Measurements from ENCODE around the gene NPIPB6.

DNA sequence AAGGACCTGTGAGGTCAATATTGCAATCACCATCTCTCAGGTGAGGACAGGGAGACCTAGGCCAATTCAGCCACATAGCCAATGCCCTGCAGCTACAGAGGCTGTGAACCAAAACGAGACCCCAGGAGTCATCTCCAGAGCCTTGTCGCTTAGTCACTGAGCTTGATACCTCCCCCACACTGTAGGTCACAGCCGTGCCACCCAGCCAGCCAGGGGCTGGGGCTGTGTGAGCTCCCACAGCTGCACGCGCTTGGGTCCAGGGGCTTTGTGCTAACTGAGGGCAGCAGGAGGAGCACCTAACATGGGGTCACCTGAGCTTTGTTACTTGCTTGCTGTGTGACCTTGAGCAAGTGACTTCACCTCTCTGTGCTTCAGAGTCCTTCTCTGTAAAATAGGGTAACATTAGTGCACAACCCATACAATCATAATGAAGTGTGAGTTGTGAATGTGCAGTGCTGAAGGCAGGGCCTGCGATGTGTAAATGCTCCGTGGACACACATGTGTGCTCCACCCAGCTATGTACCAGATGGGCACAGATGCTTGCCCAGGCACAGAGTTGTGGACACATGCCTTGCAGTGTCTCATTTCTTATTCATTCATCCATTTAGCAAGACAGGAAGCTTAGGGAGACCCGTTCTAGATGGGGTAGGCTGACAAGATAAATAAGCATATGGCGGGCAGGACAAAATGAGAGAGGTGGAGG lies 45.1 kb downstream of the NPIPB6 start:
- TF ChIP-seq, protein P1, sequence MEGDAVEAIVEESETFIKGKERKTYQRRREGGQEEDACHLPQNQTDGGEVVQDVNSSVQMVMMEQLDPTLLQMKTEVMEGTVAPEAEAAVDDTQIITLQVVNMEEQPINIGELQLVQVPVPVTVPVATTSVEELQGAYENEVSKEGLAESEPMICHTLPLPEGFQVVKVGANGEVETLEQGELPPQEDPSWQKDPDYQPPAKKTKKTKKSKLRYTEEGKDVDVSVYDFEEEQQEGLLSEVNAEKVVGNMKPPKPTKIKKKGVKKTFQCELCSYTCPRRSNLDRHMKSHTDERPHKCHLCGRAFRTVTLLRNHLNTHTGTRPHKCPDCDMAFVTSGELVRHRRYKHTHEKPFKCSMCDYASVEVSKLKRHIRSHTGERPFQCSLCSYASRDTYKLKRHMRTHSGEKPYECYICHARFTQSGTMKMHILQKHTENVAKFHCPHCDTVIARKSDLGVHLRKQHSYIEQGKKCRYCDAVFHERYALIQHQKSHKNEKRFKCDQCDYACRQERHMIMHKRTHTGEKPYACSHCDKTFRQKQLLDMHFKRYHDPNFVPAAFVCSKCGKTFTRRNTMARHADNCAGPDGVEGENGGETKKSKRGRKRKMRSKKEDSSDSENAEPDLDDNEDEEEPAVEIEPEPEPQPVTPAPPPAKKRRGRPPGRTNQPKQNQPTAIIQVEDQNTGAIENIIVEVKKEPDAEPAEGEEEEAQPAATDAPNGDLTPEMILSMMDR (IDR thresholded peaks at IDR 0.05) = no peak
- no peak for TF ChIP-seq POLR2A (IDR thresholded peaks at IDR 0.05)
